Measurements from ENCODE around the gene ACAP3.
A peak's percentile ranks its signal among the peaks of the same experiment; 100 is the strongest.

ACAP3 gene

DNA sequence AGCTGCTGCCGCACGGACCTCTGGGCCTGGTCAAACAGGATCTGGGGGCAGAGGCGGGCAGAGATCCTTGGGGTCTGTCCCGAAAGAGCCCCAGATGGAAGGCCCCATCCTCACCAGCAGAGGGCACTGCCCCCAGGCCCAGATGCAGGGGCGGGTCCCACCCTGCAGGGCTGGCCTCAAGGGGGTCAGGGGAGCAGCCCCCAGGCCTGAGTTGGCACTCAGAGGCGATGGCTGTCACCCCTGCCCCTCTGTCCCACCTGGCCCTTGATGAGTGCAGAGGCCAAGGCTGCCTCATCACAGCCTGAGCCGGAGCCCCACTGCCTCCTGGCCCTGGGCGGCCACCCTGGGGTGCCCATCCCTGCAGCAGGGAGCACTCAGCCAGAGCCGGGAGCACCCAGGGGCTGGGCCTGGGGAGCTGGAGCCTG, 5.7 kb downstream of the ACAP3 start:
- no peak overlapping the region for H3K4me3 ChIP-seq (ENCODE audit: low read depth, low read length)
- TF ChIP-seq MYC (IDR thresholded peaks at IDR 0.05; ENCODE audit: low read depth, low read length) (no peak), POLR2A (IDR thresholded peaks at IDR 0.05; ENCODE audit: extremely low read depth, insufficient read length) (no peak), CTCF (IDR thresholded peaks at IDR 0.05; ENCODE audit: low read depth, low read length) (peak; percentile 58)
- TF ChIP-seq, protein P1, sequence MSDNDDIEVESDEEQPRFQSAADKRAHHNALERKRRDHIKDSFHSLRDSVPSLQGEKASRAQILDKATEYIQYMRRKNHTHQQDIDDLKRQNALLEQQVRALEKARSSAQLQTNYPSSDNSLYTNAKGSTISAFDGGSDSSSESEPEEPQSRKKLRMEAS (IDR thresholded peaks at IDR 0.05; ENCODE audit: low read depth, low read length): no peak
- DNase-seq (ENCODE audit: low read depth): no peak

GRCh38 chr1:1300352-1300739, 7.4 kb downstream of the ACAP3 start:
- TF ChIP-seq MYC (IDR thresholded peaks at IDR 0.05; ENCODE audit: low read depth, low read length) (no peak), CTCF (IDR thresholded peaks at IDR 0.05; ENCODE audit: low read depth, low read length) (no peak), POLR2A (IDR thresholded peaks at IDR 0.05; ENCODE audit: extremely low read depth, insufficient read length) (no peak)
- TF ChIP-seq, protein P1 (IDR thresholded peaks at IDR 0.05; ENCODE audit: low read depth, low read length): no peak
- no peak for DNase-seq (ENCODE audit: low read depth)
- H3K4me3 ChIP-seq (ENCODE audit: low read depth, low read length): no peak overlapping the region

DNA sequence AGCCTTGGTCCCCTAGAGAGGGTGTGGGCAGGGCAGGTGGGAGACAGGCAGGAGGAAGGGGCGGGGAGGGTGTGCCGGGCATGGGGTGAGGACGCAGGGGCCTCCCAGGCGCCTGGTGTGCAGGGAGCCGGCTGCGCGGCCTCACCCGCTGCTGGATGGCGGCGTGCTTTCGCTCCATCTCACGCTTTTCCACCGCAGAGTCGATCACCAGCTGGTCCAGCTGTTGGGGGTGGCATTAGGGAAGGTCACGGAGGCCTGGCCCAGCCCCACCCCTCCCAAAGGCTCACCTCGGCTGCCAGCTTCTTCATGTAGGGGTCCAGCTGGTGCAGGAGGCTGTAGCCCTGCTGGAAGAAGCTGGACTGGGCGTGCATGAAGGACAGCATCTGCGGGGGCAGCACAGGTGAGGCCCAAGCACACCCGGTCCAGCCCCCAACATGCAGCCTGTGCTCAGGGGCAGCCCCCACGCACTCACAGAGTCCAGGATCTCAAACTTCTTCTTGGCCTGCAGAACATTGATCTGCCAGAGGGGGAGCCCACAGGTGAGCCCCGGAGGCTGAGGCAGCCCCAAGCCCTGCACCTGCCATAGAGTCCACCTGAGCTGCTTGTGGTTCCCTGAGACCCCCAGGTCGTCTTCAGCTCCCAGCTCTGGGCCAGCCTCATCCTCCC, 7.9 kb downstream of the ACAP3 start:
- TF ChIP-seq POLR2A (IDR thresholded peaks at IDR 0.05; ENCODE audit: extremely low read depth, insufficient read length): no peak
- no peak for TF ChIP-seq CTCF (IDR thresholded peaks at IDR 0.05; ENCODE audit: low read depth, low read length)
- TF ChIP-seq, protein P1 (IDR thresholded peaks at IDR 0.05; ENCODE audit: low read depth, low read length): no peak
- TF ChIP-seq MYC (IDR thresholded peaks at IDR 0.05; ENCODE audit: low read depth, low read length): no peak
- no peak for DNase-seq (ENCODE audit: low read depth)
- no peak overlapping the region for H3K4me3 ChIP-seq (ENCODE audit: low read depth, low read length)

- TF ChIP-seq, protein P1 (IDR thresholded peaks at IDR 0.05; ENCODE audit: low read depth, low read length): peak; percentile 15; the same call in 1 of the 2 replicates
- TF ChIP-seq CTCF (IDR thresholded peaks at IDR 0.05; ENCODE audit: low read depth, low read length): no peak
- TF ChIP-seq POLR2A (IDR thresholded peaks at IDR 0.05; ENCODE audit: extremely low read depth, insufficient read length): no peak
- H3K4me3 ChIP-seq (ENCODE audit: low read depth, low read length): no peak overlapping the region
- DNase-seq (ENCODE audit: low read depth): peak; percentile 46
Measured at GRCh38 chr1:1298861-1299685, 8.7 kb downstream of the ACAP3 start.

- H3K4me3 ChIP-seq (ENCODE audit: low read depth, low read length): no peak overlapping the region
Measured at GRCh38 chr1:1297802-1298424, 9.8 kb downstream of the ACAP3 start.

More at GRCh38 chr1:1297802-1298424, 9.8 kb downstream of the ACAP3 start:
- DNase-seq (ENCODE audit: low read depth): no peak
- TF ChIP-seq POLR2A (IDR thresholded peaks at IDR 0.05; ENCODE audit: extremely low read depth, insufficient read length): no peak
